ENCODE measurements around the gene IRS2. TPM values are rescaled to one million over a fixed set of nuclear protein-coding genes. Genes with fewer than 3 reads are reported as not detected.

Gene IRS2
- total and polyA plus RNA-seq, 2 donors (not counting 3 experiments of a cell fraction or from before 2014, with no cell fraction given), result 1.6 to 4.4 TPM

GRCh38 chr13:109834973-109835720, 48.8 kb upstream of the IRS2 start:
- H3K9me1 ChIP-seq (replicated peaks; ENCODE audit: control insufficient read depth, extremely low read depth, insufficient read depth, low read length), result no peaks in the 10 kb centered on the region
- no peak overlapping the region for H2AFZ ChIP-seq (ENCODE audit: low read depth, low read length)
- ChIA-PET CTCF (no interaction called here), POLR2A (no interaction called here)
- dilution Hi-C loops (cut with MboI; ENCODE audit: extremely low pct_ligation_motif_present, low sequenced_read_pairs), result no loop called here
- H3K4me2 ChIP-seq (ENCODE audit: insufficient read depth, low read length), result no peak overlapping the region
- no peaks in the 10 kb centered on the region for H4K20me1 ChIP-seq (replicated peaks; ENCODE audit: control insufficient read depth, extremely low read depth, insufficient read depth, low read length)
- no peak for DNase-seq (ENCODE audit: low read depth, low spot score)
- no peaks in the 10 kb centered on the region for H3K36me3 ChIP-seq (ENCODE audit: control insufficient read depth in 2 of 2, extremely low read depth in 1 of 2, insufficient read depth in 2 of 2, low read length in 2 of 2)
- H3K79me2 ChIP-seq (ENCODE audit: control insufficient read depth, insufficient read depth, low read length), result no peaks in the 10 kb centered on the region
- no peaks in the 10 kb centered on the region for H3K4me1 ChIP-seq (ENCODE audit: control insufficient read depth, extremely low read depth, insufficient read depth, low read length)
- BruUV-seq (replicated peaks), result no TSS peak
- intact Hi-C loops (cut with micrococcal nuclease), result no loop called here
- H3K27ac ChIP-seq (ENCODE audit: insufficient read depth, low read depth, low read length), result no peak overlapping the region
- H3K27me3 ChIP-seq (ENCODE audit: control insufficient read depth in 2 of 2, insufficient read depth in 2 of 2, low read length in 2 of 2), result no peaks in the 10 kb centered on the region
- H3K9ac ChIP-seq (replicated peaks; ENCODE audit: extremely low read depth, insufficient read depth, low read length), result no peak overlapping the region
- TF ChIP-seq EZH2 (IDR thresholded peaks at IDR 0.05; ENCODE audit: borderline replicate concordance, low read depth, low read length, severe bottlenecking) (no peak), POLR2AphosphoS5 (IDR thresholded peaks at IDR 0.05; ENCODE audit: insufficient read depth, low read depth, low read length) (no peak), POLR2A (IDR thresholded peaks at IDR 0.05; ENCODE audit: low read depth, low read length) (no peak), GATA2 (IDR thresholded peaks at IDR 0.05; ENCODE audit: insufficient read depth, insufficient read length, low read depth, low read length) (no peak), MAX (IDR thresholded peaks at IDR 0.05; ENCODE audit: insufficient read depth, insufficient read length) (no peak), MYC (IDR thresholded peaks at IDR 0.05; ENCODE audit: low read depth, low read length) (no peak), FOS (IDR thresholded peaks at IDR 0.05; ENCODE audit: borderline replicate concordance, insufficient read depth, low read length) (no peak), JUN (IDR thresholded peaks at IDR 0.05; ENCODE audit: borderline replicate concordance, insufficient read depth, insufficient read length, low read depth) (no peak)
- TF ChIP-seq, protein P1, sequence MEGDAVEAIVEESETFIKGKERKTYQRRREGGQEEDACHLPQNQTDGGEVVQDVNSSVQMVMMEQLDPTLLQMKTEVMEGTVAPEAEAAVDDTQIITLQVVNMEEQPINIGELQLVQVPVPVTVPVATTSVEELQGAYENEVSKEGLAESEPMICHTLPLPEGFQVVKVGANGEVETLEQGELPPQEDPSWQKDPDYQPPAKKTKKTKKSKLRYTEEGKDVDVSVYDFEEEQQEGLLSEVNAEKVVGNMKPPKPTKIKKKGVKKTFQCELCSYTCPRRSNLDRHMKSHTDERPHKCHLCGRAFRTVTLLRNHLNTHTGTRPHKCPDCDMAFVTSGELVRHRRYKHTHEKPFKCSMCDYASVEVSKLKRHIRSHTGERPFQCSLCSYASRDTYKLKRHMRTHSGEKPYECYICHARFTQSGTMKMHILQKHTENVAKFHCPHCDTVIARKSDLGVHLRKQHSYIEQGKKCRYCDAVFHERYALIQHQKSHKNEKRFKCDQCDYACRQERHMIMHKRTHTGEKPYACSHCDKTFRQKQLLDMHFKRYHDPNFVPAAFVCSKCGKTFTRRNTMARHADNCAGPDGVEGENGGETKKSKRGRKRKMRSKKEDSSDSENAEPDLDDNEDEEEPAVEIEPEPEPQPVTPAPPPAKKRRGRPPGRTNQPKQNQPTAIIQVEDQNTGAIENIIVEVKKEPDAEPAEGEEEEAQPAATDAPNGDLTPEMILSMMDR (IDR thresholded peaks at IDR 0.05; ENCODE audit: extremely low read depth in 1 of 2, insufficient read depth in 1 of 2, low read depth in 1 of 2, low read length in 2 of 2), result no peak
- H3K4me3 ChIP-seq (replicated peaks in 1 of 3; ENCODE audit: insufficient read depth in 1 of 3, low read depth in 1 of 3, low read length in 3 of 3), result no peak overlapping the region
- no peak for FAIRE-seq
- H3K9me3 ChIP-seq (replicated peaks; ENCODE audit: control insufficient read depth, insufficient read depth, low read length), result no peaks in the 10 kb centered on the region
